Osteoblast (primary cell): Measurements from ENCODE around the gene ELF2. TPM values are rescaled to one million over a fixed set of nuclear protein-coding genes. Genes with fewer than 3 reads are reported as not detected.
A peak's percentile ranks its signal among the peaks of the same experiment; 100 is the strongest.
"Not testable (repeated sequence)": the region's sequence is repeated elsewhere in the genome, so short reads cannot be mapped to it uniquely, and the experiment has no call there.

Experiments used
- DNase-seq: peaks from one replicate; pipeline ENCODE4 v3.0.0; 2011; ENCODE audit warnings: low spot score, mixed read lengths; ENCODE audit not compliant: insufficient read length; ENCODE audit errors: missing footprints
- H2AFZ ChIP-seq: 2 replicates; pipeline ENCODE4 v1.6.0; 2011; ENCODE audit warnings: mild to moderate bottlenecking, low read length
- H3K27ac ChIP-seq: 2 replicates; pipeline ENCODE4 v1.5.1; 2011; ENCODE audit warnings: mild to moderate bottlenecking, low read depth, low read length, moderate library complexity
- H3K27me3 ChIP-seq: 2 replicates; pipeline ENCODE4 v1.6.0; 2012; ENCODE audit warnings: mild to moderate bottlenecking, control low read depth, inconsistent platforms, low read length, moderate library complexity; ENCODE audit not compliant: insufficient read depth
- H3K36me3 ChIP-seq: 2 replicates; pipeline ENCODE4 v1.5.1; 2011; ENCODE audit warnings: mild to moderate bottlenecking, low read length, control low read depth, moderate library complexity; ENCODE audit not compliant: insufficient read depth
- H3K4me1 ChIP-seq: 2 replicates; pipeline ENCODE4 v1.5.1; 2011; ENCODE audit warnings: mild to moderate bottlenecking, low read length, control low read depth, moderate library complexity; ENCODE audit not compliant: insufficient read depth
- H3K4me2 ChIP-seq: 2 replicates; pipeline ENCODE4 v1.6.0; 2011; ENCODE audit warnings: mild to moderate bottlenecking, low read length; ENCODE audit not compliant: insufficient read depth
- H3K4me3 ChIP-seq: fragments of 200-600 bp; sonication (generic); 3 replicates; pipeline ENCODE4 v1.5.1; 2012; ENCODE audit warnings: mild to moderate bottlenecking, low read length, inconsistent platforms; ENCODE audit not compliant: insufficient read depth
- H3K79me2 ChIP-seq: 2 replicates; pipeline ENCODE4 v1.6.0; 2012; ENCODE audit warnings: mild to moderate bottlenecking, low read length, control low read depth, inconsistent platforms; ENCODE audit not compliant: insufficient read depth
- H3K9me3 ChIP-seq: 2 replicates; pipeline ENCODE4 v1.5.1; 2011; ENCODE audit warnings: low read depth, low read length, control low read depth
- H4K20me1 ChIP-seq: 2 replicates; pipeline ENCODE4 v1.6.0; 2012; ENCODE audit warnings: mild to moderate bottlenecking, low read length, control low read depth; ENCODE audit not compliant: insufficient read depth
- total RNA-seq: library from RNA; depleted of rRNA; stranded (reverse); fragments of >200 nt; gene quantifications from 2 replicates; pipeline ENCODE4 v1.2.3, GENCODE V29; 2012
- TF ChIP-seq, protein P1 (sequence below): IDR thresholded peaks from 2 replicates; pipeline ENCODE4 v1.5.1; 2011; ENCODE audit warnings: mild to moderate bottlenecking, low read depth, low read length, moderate library complexity; ENCODE audit errors: extremely low read depth

Gene ELF2
- total RNA-seq, 1 donor, result 52.1 TPM

DNA sequence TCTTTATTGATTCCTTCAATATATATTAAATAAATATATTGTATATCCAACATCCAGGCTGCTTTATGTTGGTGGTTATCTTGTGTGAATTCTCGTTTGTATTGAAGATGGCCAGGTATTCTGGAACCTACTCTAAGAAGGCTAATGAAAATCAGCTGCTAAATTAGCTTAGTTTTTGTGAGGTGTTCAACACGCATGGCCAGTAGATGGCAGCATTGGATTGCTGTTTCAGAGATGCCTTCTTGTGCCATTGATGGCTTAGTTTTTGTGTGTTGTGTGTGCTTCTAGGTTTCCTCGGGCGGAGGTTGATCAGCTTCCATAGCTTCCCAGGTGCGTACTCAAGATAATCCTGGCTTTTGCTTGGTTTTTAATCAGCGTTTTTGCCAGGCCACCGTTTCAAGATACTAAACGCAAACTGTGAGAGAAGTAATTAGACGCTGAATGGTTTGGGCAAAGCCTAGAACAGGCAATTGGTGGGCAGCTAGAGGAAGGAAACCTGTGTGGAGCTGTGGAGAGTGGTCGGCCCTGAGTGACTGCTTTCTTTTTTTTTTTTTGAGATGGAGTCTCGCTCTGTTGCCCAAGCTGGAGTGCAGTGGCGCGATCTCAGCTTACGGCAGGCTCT lies 146.3 kb downstream of the ELF2 start:
- Histone ChIP-seq H3K36me3 (peaks cover 6% of the 10 kb centered on the region), H3K4me1 (peaks cover 7% of the 10 kb centered on the region), H3K79me2 (peaks cover 94% of the 10 kb centered on the region), H3K4me3 (no peak overlapping the region), H3K4me2 (no peak overlapping the region), H3K27me3 (no peaks in the 10 kb centered on the region), H3K27ac (no peak overlapping the region), H2AFZ (no peak overlapping the region), H3K9me3 (no peaks in the 10 kb centered on the region), H4K20me1 (peaks cover 74% of the 10 kb centered on the region)
- TF ChIP-seq, protein P1, sequence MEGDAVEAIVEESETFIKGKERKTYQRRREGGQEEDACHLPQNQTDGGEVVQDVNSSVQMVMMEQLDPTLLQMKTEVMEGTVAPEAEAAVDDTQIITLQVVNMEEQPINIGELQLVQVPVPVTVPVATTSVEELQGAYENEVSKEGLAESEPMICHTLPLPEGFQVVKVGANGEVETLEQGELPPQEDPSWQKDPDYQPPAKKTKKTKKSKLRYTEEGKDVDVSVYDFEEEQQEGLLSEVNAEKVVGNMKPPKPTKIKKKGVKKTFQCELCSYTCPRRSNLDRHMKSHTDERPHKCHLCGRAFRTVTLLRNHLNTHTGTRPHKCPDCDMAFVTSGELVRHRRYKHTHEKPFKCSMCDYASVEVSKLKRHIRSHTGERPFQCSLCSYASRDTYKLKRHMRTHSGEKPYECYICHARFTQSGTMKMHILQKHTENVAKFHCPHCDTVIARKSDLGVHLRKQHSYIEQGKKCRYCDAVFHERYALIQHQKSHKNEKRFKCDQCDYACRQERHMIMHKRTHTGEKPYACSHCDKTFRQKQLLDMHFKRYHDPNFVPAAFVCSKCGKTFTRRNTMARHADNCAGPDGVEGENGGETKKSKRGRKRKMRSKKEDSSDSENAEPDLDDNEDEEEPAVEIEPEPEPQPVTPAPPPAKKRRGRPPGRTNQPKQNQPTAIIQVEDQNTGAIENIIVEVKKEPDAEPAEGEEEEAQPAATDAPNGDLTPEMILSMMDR, result peak; percentile 88
- DNase-seq, result peak; percentile 93

DNA sequence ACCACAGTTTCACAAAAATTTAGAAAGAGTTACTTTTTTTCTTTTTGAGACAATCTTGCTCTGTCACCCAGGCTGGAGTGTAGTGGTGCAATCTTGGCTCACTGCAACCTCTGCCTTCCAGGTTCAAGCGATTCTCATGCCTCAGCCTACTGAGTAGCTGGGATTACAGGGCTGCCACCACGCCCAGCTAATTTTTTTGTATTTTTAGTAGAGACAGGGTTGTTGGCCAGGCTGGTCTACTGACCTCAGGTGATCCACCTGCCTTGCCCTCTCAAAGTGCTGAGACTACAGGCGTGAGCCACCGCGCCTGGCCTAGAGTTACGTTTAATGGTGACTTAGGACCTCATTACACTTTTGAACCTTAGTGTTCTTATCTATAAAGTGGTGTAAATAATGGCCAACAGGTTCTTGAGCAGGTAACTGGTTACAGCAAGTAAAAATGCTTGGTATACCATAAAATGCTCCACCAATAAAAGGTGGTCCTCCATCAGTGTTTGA lies 147.1 kb downstream of the ELF2 start:
- not testable (repeated sequence) for H3K27ac ChIP-seq, H2AFZ ChIP-seq, DNase-seq, H3K4me2 ChIP-seq, H3K36me3 ChIP-seq, H3K9me3 ChIP-seq, H3K4me3 ChIP-seq, H3K4me1 ChIP-seq, H3K27me3 ChIP-seq
- H4K20me1 ChIP-seq, result peaks cover 74% of the 10 kb centered on the region
- H3K79me2 ChIP-seq, result peaks cover 94% of the 10 kb centered on the region

DNA sequence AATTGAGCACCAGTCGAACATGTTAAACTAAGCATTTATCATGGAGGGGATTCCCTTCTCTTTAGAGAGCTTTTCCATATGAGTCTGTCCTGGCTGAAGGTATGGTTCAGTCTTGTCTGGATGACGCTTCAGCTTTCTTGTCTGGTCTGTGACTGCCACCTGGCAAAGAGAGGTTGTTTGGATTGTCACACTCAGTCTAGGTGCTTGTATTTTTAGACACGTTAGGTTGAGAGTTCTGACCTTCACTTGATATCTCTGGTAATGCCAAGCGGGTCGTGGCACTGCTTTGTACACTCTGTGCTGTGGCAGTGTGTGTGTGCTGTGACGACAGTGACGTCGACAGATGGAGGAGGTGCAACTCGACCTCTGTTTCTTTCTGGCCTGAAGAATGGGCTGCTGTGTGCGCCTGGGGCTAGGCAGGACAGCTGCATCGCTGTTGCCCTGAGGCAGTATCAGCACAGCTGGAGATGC lies 148.8 kb downstream of the ELF2 start:
- TF ChIP-seq, protein P1, result no peak
- no peaks in the 10 kb centered on the region for H3K27me3 ChIP-seq
- H4K20me1 ChIP-seq, result peaks cover 69% of the 10 kb centered on the region
- H3K4me1 ChIP-seq, result peaks cover 6% of the 10 kb centered on the region
- no peak overlapping the region for H2AFZ ChIP-seq
- no peak overlapping the region for H3K4me3 ChIP-seq
- H3K79me2 ChIP-seq, result peaks cover 94% of the 10 kb centered on the region
- peaks cover 7% of the 10 kb centered on the region for H3K36me3 ChIP-seq
- peak; percentile 54 for DNase-seq
- H3K27ac ChIP-seq, result no peak overlapping the region
- H3K9me3 ChIP-seq, result no peaks in the 10 kb centered on the region
- no peak overlapping the region for H3K4me2 ChIP-seq

DNA sequence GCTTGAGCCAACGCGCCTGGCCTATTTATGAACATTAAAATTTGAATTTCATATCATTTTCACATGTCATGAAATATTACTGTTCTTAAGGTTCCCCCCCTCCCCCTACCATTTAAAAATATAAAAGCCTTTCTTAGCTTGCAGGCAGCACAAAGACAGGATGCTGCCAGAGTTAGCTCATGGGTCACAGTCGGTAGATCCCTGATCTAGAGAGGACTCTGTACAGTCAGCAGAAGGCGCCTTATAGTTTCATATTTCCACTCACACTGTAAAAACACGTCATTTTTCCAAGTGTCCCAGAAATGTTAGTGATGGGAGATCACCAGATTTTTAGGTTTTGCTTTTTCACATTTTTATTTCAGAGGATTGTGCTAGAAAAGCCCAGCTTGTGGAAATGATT lies 149.2 kb downstream of the ELF2 start:
- H4K20me1 ChIP-seq, result peaks cover 73% of the 10 kb centered on the region
- peaks cover 6% of the 10 kb centered on the region for H3K4me1 ChIP-seq
- H3K27ac ChIP-seq, result no peak overlapping the region
- H3K27me3 ChIP-seq, result no peaks in the 10 kb centered on the region
- no peaks in the 10 kb centered on the region for H3K9me3 ChIP-seq
- no peak overlapping the region for H3K4me3 ChIP-seq
- no peak overlapping the region for H2AFZ ChIP-seq
- H3K79me2 ChIP-seq, result peaks cover 94% of the 10 kb centered on the region
- peaks cover 7% of the 10 kb centered on the region for H3K36me3 ChIP-seq
- TF ChIP-seq, protein P1, result no peak
- H3K4me2 ChIP-seq, result no peak overlapping the region
- no peak for DNase-seq
